SK-N-MC (cell line): ENCODE data around the gene PCK2.

Source experiments
- EZH2 ChIP-seq: fragments of 200-600 bp; sonication (generic); IDR thresholded peaks from one replicate; pipeline ENCODE4 v1.6.1; 2017; ENCODE audit warnings: antibody characterized with exemption
- FOXP2 ChIP-seq: optimal IDR thresholded peaks from 2 replicates; pipeline ENCODE3; 2011; ENCODE audit warnings: mild to moderate bottlenecking, moderate library complexity; ENCODE audit not compliant: insufficient read depth; ENCODE audit errors: extremely low read length, control extremely low read depth
- POLR2AphosphoS5 ChIP-seq: IDR thresholded peaks from 2 replicates; pipeline ENCODE4 v1.6.1; 2012; ENCODE audit warnings: mild to moderate bottlenecking, low read depth, low read length, borderline replicate concordance

DNA sequence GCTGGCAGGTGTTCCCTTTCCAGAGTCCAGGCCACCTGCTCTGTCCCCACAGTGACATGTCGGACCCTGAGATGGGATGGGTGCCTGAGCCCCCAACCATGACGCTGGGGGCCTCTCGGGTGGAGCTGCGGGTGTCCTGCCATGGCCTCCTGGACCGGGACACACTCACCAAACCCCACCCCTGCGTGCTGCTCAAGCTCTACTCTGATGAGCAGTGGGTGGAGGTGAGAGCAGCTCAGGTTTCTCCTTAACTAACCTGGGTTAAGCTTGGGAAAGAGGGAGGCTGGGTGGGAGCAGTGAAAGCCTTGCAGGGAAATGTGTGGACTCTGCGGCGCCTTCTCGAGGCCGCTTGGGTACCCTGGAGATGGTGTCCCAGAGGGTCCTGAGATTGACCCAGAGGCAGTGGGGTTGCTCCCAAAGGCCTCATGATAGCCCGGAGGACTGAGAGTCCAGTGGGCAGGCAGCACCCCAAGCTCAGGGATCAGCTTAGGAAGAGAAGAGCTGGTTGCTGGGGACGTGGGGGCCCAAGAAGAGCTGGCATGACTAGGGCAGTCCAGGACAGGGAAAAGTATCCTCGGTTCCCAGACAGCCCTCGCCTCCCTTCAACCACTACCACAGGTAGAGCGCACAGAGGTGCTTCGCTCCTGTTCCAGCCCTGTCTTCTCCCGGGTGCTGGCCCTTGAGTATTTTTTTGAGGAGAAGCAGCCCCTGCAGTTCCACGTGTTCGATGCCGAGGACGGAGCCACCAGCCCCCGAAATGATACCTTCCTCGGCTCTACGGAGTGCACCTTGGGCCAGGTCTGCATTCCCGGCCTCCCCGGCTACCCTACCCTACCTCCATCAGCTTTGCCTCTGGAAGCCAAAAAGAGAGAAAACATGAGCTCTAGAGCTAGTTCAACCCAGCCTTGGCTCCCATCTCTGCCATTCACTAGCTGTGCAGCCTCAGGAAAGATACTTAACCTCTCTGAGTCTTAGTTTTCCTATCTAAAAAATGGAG is 20.9 kb upstream of the PCK2 start:
- no peak for TF ChIP-seq EZH2
- TF ChIP-seq POLR2AphosphoS5, result no peak
- no peak for TF ChIP-seq FOXP2
